Renal pelvis (tissue), 12 donors: ENCODE results near the gene SULT1C4. TPM values are rescaled to one million over a fixed set of nuclear protein-coding genes. Genes with fewer than 3 reads are reported as not detected.
"Not testable (repeated sequence)": the region's sequence is repeated elsewhere in the genome, so short reads cannot be mapped to it uniquely, and the experiment has no call there.

Experiments used
- DNase-seq: peaks from one replicate; pipeline ENCODE4 v3.0.0-alpha.2; 2013
- long read RNA-seq, 16 experiments: transcript quantifications; one replicate each; lab custom pipeline, GENCODE V29; 2026
- polyA plus RNA-seq, 3 donors: library from polyadenylated mRNA; unstranded; fragments of 120-200 nt; gene quantifications; one replicate each; pipeline ENCODE4 v1.2.1, GENCODE V29; 2013; ENCODE audit not compliant: insufficient read length in 3 of 3

Gene SULT1C4
- 10 to 100 TPM; 33.9 to 52.1 (median 47.4) TPM for polyA plus RNA-seq
- long read RNA-seq, donor 1, transcript SULT1C4-202 (5 exons, 1,045 nt), result major isoform, 6 of 6 reads
- long read RNA-seq, donor 1, partial matches to known transcripts, result 0 of 6 reads
- long read RNA-seq, donor 1, other reads (novel, unspliced or antisense), result 0 of 6 reads
- long read RNA-seq, donor 2, transcript SULT1C4-202 (5 exons, 1,045 nt), result major isoform, 10 of 11 reads
- long read RNA-seq, donor 2, partial matches to known transcripts, result 0 of 11 reads
- long read RNA-seq, donor 2, other reads (novel, unspliced or antisense), result 0 of 11 reads
- long read RNA-seq, donor 3, transcript SULT1C4-202 (5 exons, 1,045 nt), result major isoform, 5 of 7 reads
- long read RNA-seq, donor 3, partial matches to known transcripts, result 0 of 7 reads
- long read RNA-seq, donor 3, other reads (novel, unspliced or antisense), result 0 of 7 reads
- long read RNA-seq, donor 4, partial matches to known transcripts, result 55 of 57 reads
- long read RNA-seq, donor 4, other reads (novel, unspliced or antisense), result 0 of 57 reads
- long read RNA-seq, donor 5, transcript SULT1C4-202 (5 exons, 1,045 nt), result major isoform, 5 of 5 reads
- long read RNA-seq, donor 5, partial matches to known transcripts, result 0 of 5 reads
- long read RNA-seq, donor 5, other reads (novel, unspliced or antisense), result 0 of 5 reads
- long read RNA-seq, donor 6, partial matches to known transcripts, result 73 of 81 reads
- long read RNA-seq, donor 6, other reads (novel, unspliced or antisense), result 0 of 81 reads
- long read RNA-seq, donor 7, transcript SULT1C4-202 (5 exons, 1,045 nt), result major isoform, 12 of 15 reads
- long read RNA-seq, donor 7, partial matches to known transcripts, result 0 of 15 reads
- long read RNA-seq, donor 7, other reads (novel, unspliced or antisense), result 0 of 15 reads
- long read RNA-seq, donor 8, transcript SULT1C4-202 (5 exons, 1,045 nt), result major isoform, 5 of 7 reads
- long read RNA-seq, donor 8, partial matches to known transcripts, result 0 of 7 reads
- long read RNA-seq, donor 8, other reads (novel, unspliced or antisense), result 0 of 7 reads
- long read RNA-seq, donor 9, transcript SULT1C4-202 (5 exons, 1,045 nt), result major isoform, 9 of 10 reads
- long read RNA-seq, donor 9, partial matches to known transcripts, result 0 of 10 reads
- long read RNA-seq, donor 9, other reads (novel, unspliced or antisense), result 0 of 10 reads
- long read RNA-seq, donor 10, partial matches to known transcripts, result 0 of 7 reads
- long read RNA-seq, donor 10, other reads (novel, unspliced or antisense), result 0 of 7 reads
- long read RNA-seq, donor 11, partial matches to known transcripts, result 0 of 2 reads
- long read RNA-seq, donor 11, other reads (novel, unspliced or antisense), result 0 of 2 reads
- long read RNA-seq, donor 12, transcript SULT1C4-202 (5 exons, 1,045 nt), result major isoform, 11 of 21 reads
- long read RNA-seq, donor 12, partial matches to known transcripts, result 5 of 21 reads
- long read RNA-seq, donor 12, other reads (novel, unspliced or antisense), result 0 of 21 reads
- long read RNA-seq, donor 13, transcript SULT1C4-202 (5 exons, 1,045 nt), result major isoform, 5 of 7 reads
- long read RNA-seq, donor 13, partial matches to known transcripts, result 0 of 7 reads
- long read RNA-seq, donor 13, other reads (novel, unspliced or antisense), result 0 of 7 reads
- long read RNA-seq, donor 14, result 0 reads
- long read RNA-seq, donor 15, transcript SULT1C4-202 (5 exons, 1,045 nt), result major isoform, 6 of 12 reads
- long read RNA-seq, donor 15, partial matches to known transcripts, result 5 of 12 reads
- long read RNA-seq, donor 15, other reads (novel, unspliced or antisense), result 0 of 12 reads
- long read RNA-seq, donor 16, transcript SULT1C4-202 (5 exons, 1,045 nt), result major isoform, 5 of 12 reads
- long read RNA-seq, donor 16, partial matches to known transcripts, result 5 of 12 reads
- long read RNA-seq, donor 16, other reads (novel, unspliced or antisense), result 0 of 12 reads

DNA sequence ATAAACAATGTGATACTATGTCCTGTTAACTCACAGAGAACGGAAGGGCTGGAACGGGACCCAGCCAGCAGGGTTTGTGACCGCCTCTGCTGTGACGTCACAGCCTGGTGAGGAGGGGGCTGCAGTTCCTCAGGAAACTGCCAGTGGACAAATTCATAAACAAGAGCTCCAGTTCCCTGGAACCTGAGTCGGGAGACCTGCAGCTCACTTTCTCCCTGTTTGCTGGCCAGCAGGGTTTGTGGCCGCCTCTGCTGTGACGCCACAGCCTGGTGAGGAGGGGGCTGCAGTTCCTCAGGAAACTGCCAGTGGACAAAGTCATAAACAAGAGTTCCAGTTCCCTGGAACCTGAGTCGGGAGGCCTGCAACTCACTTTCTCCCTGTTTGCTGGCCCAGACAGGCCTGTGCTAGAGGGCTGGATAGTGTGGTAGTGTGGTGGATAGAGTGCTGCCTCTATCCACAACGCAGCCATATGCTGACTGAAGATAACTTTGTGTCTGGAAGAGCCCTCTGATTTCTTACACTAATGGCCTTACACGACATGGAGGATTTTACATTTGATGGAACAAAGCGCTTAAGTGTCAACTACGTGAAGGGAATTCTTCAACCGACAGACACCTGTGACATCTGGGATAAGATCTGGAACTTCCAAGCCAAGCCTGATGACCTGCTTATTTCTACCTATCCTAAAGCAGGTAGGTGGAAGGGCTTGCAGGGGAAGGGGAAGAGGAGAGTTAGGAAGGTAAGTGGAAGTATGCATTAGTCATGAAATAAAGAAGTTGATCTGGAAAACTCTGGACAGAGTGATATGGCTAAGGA, at the start of gene SULT1C4:
SULT1C4 (plus strand) TSS at position 140 of the 816 bp plus-strand sequence; CDS start at position 524, 384 bp downstream.
- DNase-seq, result peak; percentile 95

DNA sequence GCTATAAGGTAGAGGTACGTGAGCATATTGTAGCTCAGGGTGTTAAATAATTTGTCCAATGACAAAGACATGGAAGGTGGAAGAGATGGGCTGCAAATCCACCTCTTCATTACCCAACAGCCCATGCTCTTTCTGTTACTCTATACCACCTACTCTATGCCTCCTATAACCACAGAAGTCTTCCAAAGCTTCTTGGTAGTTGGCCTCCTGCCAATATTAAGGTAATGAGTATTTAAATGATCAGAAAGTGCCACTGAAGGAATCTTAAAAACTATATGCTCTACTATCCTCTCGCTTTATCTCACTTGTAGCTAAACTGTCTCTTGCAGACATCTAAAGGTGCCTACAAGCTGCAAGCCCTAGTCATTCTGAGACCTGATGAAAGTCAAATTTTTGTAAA, 48.0 kb upstream of the SULT1C4 start:
- no peak for DNase-seq

DNA sequence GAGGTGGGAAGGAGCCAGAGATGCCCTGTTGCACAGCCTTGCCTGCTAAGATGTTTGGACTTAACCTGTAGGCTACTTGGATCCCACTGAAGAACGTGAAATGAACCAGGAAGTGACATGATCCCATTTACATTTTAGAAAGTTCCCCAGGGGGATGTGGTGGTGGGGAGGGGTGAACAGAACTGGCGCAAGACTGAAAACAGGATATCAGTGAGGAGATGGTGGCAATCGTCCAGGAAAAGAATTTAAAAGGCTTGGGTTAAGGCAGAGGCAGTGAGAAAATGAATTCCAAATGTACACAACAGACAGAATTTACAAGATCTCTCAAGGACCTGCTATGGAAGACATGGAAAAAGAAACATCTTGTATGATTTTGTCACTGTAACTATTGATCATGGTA, 46.8 kb upstream of the SULT1C4 start:
- peak; percentile 42 for DNase-seq

DNA sequence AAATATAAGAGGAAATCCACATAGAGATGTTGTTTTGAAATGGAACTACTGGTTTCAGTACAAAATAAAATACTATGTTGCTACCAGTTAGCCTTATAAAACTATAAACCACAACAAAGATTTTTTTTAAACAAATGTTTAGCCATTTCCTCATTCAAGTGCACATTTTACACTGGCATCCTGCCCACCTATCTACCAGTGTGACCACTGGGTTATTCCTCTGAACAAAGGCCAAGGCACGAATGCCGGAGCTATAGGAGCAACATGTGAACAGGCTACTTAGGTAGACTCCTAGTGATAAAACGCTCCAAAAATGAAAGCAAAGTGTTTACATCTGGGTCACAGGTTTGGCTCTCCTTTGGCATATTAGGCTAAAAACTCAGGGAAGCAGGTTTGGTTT, 31.8 kb upstream of the SULT1C4 start:
- no peak for DNase-seq

DNA sequence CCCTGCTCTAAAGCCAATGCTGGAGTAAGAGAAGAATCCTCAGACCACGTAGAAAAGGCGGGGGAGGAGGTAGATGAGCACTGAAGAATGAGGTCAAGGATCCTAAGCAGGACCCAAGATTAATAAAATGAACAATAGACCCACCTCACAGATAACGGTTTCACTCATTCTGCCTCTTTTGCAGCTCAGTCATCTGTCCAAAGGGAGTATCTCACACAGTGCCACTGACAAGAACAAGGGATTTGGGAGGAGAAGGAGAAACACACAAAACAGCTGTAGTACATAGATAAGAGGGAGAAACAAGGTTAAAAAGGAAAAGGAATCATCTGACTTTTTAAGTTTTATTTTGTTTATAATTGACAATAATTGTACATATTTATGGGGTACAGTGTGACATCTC, 30.9 kb upstream of the SULT1C4 start:
- no peak for DNase-seq

DNA sequence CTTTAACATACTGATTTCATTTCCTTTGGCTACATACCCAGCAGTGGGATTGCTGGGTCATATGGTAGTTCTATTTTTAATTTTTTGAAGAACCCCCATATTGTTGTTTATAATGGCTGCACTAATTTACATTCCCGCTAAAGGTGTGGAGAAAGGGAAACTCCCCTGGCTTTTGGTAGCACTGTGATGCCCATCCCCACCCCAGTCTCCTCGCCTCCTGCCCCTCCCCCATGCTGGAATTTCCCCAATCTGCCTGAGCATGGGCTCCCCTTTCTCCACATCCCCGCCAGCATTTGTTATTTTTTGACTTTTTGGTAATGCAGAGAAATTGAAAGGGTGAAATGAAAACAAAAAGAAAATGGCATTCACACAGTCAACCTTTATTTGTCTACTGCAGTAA, 30.0 kb upstream of the SULT1C4 start:
- DNase-seq, result no peak

DNA sequence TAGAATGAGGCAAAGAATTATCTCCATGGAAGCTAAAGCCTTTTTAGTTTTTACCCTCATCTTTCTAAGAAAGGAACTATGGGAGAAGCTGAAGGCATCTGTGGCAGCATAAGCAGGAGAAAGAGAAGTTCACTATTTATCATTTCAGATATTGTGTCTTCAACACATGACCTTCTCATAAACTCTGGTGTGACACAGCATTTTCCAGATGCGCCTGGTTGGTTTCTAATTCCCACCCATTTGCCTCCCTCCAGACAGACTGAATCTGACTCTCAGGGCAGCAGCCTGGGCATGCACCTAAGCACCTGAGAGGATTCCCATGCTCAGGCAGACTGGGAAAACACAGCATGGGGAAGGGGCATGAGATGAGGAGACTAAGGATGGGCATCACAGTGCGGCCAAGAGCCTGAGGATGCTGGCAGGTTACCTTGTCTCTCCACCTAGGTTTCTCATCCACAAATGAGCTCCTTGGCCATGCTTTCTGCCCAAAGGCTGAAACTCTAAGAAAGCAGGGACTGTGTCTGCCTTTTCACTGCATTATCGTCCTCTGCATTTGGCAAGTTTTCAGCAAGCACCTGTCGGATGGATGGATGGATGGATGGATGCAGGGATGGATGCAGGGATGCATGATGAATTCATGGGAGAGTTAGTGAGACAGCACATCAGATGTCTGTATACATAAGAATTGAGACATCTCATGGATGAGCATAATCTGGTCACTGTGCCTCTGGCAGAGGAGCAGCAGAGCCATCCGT, 28.8 kb upstream of the SULT1C4 start:
- no peak for DNase-seq

DNA sequence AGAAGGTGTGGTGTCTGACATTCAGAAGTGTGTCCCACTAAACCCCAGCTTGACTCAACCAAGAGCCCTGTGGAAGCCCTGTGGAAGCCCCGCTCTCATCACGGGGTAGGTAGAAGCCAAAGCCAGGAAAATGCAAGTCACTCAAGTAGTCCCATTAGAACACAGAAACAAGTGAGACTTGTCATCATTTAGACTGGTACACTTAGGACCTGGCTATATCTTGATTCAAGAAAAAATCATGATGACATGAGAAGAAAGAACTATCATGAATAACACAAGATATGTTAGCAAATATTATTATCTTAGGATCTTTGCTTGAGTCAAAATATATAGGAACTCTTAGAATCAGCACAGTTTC, 28.2 kb upstream of the SULT1C4 start:
- no peak for DNase-seq

DNA sequence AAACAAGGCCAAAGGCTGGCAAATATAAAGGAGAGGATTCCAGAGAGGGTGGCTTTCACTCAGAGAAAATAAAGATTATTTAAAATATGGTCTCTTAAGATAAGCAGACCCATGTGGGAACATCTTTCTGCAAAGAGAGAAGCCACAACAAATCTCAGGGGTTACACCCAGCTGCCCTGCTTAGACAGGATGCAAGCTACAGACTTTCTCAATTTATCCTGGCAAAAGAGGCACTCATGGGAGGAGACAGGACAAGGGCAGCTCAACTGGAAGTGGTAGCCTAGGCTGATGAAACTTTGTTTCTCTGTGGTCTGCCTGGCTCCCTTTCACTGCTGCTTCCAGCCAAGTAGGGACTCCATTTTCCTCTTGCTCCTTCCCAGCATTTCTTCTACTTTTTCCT, 25.9 kb upstream of the SULT1C4 start:
- no peak for DNase-seq

DNA sequence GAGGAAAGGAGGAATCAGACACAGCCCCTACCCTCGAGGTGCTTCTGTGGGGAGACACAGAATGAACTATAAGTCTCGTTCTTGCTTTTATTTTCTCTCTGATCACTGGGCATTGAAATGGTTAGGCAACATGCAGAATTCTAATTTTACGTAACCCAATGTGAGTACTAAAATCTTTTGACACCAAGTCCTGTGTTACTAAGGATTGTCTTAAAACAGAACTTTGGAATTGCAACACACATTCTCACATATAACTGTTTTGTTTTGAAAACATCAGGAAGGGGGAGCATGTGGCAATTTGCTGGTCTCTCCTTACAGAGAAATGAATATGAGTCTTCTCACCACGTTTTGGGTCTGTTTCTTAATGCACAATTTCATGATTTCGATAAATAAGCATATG, 23.6 kb upstream of the SULT1C4 start:
- no peak for DNase-seq

DNA sequence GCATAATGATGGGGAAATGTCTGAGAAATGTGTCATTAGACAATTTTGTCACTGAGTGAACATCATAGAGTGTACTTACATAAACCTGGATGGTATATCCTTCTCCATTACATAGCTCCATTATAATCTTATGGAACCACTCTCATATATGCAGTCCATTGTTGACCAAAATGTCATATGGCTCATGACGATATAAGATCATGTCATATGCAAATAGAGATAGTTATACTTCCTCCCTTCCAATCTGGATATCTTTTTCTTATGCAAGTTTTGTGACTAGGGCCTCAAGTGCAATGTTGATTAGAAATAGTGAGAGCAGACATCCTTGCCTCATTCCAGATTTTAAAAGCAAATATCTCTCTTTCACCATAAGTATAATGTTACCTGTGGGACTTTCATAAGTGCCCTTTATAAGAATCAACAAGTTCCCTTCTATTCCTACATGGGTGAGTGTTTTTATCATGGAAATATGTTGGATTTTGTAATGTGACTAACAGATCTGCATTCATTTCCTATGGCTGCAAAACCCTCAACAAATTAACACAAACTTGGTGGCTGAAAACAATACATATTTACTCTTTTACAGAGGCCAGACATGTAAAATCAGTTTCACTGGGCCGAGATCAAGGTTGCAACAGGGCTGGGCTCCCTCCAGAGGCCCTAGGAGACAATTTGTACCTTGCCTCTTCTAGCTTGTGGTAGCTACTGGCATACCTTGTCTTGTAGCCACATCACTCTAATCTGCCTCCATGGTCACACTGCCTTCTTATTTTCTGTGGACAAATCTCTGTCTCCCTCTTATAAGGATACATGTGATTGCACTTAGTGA, 21.6 kb upstream of the SULT1C4 start:
- DNase-seq, result no peak

DNA sequence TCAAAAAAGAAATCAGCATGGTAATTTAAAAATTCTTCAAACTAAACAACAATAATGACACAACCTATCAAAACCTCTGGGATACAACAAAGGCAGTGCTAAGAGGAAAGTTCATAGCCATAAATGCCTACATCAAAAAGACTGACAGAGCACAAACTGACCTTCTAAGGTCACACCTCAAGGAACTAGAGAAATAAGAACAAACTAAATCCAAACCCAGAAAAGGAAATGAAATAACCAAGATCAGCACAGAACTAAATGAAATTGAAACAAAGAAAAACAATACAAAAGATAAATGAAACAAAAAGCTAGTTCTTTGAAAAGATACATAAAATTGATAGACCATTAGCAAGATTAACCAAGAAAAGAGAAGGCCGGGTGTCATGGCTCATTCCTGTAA, 18.4 kb upstream of the SULT1C4 start:
- DNase-seq, result not testable (repeated sequence)

DNA sequence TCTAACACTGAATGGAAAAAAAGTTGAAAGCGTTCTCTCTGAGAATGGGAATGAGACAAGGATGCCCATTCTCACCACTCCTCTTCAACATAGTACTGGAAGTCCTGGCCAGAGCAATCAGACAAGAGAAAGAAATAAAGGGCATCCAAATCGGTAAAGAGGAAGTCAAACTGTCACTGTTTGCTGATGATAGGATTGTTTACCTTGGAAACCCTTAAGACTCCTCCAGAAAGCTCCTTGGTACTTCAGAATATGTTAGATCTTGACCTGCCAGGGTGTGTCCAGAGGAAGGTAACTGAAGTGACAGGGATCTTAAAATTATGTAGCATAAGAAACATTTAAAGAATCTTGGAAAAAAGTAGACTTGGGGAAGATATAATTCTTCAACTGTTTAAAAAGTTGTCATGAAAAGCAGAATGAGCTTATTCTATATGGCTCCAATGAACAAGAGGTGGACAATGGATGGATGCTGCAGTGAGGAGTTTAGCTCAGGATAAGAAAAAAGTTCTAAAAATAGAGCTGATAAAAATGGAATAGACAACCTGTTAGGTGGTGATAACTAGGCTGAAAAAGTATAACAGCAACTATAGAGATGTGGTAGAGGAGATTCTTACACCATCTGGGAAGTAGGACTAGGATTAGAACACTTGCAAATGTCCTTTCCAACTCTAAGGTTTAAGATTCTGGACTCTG, 16.8 kb upstream of the SULT1C4 start:
- DNase-seq, result no peak

DNA sequence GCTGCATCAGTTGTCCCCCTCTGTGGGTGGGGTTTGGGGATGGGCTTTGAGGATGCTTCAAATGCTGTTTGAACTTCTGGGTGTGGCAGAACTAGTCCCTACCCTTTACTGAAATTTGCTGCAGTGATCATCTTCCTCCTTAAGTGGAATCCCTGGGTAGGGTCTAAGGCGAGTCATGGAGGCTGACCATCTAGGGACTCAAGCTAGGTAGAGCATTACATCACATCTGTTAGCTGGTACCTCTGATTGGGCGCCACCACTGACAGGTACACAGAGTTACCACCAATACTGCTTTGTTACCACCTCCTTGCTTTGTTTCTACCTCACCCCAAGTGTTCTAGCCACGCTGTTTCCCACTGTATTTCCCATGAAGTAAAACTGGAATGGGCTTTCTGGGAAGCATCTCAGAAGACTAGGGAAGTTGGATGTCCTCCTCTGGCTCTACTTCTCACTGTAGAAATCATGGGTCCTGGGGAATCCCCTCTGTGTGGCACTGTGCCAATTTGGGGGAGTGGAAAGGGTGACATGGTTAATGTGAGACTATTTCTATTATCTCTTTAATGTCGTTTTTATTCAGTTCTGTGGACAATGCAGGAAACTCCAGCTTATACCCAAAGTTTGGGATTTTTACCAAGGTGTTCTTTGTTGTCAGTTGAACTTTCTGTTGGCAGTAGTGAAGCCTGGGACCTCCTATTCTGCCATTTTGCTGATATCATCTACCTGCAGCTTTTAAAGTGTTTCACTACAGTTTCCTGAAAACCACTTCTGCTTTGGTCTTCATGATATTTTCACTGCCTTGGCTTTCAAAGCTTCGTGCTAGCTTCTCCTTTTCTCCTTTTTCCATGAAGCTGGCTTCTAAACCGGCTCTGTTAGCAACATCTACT, 14.5 kb upstream of the SULT1C4 start:
- DNase-seq, result no peak

DNA sequence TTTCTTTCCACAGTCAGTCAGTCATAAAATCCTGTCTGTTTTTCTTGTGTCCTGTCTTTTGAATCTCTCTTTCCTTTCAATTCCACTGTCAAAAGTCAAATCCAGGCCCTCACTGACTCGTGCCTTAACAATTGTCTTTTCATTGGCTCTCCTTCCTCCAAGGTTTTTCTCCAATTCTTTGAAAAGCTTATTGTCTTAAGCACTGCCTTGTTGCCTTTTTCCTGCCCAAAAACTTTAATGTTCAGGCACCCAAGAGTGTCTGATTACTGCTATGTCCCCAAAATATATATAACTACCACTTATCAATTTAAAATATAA, 13.9 kb upstream of the SULT1C4 start:
- no peak for DNase-seq

DNA sequence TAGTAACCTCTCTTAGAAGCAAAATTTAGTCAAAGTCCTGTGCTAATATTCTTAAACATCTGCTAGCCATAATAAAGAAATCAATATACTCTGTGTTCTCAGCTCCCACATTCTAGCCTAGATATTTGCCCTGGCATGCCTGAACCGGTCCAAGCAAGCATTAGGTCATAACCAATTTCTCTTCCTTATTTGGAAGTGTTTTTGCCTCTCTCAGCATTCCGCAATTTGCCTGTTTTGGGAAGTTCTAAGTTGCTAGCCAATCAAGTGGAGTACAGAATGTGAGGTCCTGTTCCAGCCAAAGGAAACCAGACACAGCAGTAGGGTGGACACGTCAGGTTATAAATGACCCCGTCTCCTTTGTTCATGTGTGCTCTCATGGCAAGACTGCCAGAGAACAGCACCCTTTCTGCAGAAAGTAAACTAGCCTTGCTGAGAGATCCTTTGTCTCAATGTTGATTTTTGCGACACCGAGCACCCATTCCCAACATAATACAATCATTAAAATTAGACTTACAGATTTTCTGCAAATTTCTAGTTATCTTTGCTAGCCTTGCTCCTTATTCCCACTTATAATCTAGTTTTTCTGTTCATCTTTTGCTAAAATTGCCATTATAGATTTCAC, 13.0 kb upstream of the SULT1C4 start:
- no peak for DNase-seq
